ENCODE measurements around the gene AREL1.

DNA sequence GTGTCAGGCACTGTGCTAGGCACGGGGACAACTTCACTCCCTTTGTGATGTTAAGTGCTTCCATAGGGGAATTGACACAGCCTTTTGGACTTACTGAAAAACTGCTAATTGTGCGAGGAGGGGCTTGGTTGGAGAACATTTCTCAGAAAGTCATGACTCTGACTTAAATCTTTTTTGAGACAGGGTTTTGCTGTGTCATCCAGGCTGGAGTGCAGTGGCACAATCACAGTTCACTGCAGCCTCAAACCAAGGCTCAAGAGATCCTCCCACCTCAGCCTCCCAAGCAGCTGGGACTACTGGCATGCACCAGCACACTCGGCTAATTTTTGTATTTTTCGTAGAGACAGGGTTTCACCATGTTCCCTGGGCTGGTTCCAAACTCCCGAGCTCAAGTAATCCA is 90.6 kb downstream of the AREL1 start:
- TF ChIP-seq EZH2 (IDR thresholded peaks at IDR 0.05; ENCODE audit: insufficient read depth, poor library complexity, severe bottlenecking) (no peak), EZH2phosphoT487 (IDR thresholded peaks at IDR 0.05; ENCODE audit: insufficient read depth, low read depth) (no peak)
